GM12891 (cell line): ENCODE data around the gene EPB41L1.

Experiments used
- PAX5 ChIP-seq: IDR thresholded peaks from 2 replicates; pipeline ENCODE4 v1.6.1; 2011; ENCODE audit warnings: low read length, moderate library complexity, mild to moderate bottlenecking; ENCODE audit not compliant: insufficient read depth, severe bottlenecking
- POLR2A ChIP-seq: IDR thresholded peaks from 2 replicates; pipeline ENCODE4 v1.6.1; 2011; ENCODE audit warnings: low read depth, low read length, control low read depth
- POLR2AphosphoS5 ChIP-seq: IDR thresholded peaks from 2 replicates; pipeline ENCODE4 v1.6.1; 2011; ENCODE audit warnings: low read depth, low read length, control low read depth
- POU2F2 ChIP-seq: IDR thresholded peaks from 2 replicates; pipeline ENCODE4 v1.6.1; 2011; ENCODE audit warnings: low read depth, mild to moderate bottlenecking, control low read depth, low read length, moderate library complexity
- TAF1 ChIP-seq: IDR thresholded peaks from 2 replicates; pipeline ENCODE4 v1.6.1; 2011; ENCODE audit warnings: low read depth, low read length, control low read depth

- no peak for TF ChIP-seq POLR2A
- no peak for TF ChIP-seq POLR2AphosphoS5
- TF ChIP-seq TAF1, result no peak
- TF ChIP-seq PAX5, result no peak
- TF ChIP-seq POU2F2, result no peak
Observed at GRCh38 chr20:36255445-36255844, 100.9 kb downstream of the EPB41L1 start.
